Hematopoietic multipotent progenitor cell (in vitro differentiated cells): ENCODE data around the gene NR1I3. TPM values are rescaled to one million over a fixed set of nuclear protein-coding genes. Genes with fewer than 3 reads are reported as not detected.
A peak's percentile ranks its signal among the peaks of the same experiment; 100 is the strongest.

Experiments used
- DNase-seq, 3 donors: peaks; one replicate each; pipeline ENCODE4 v3.0.0-alpha.2; 2011 to 2015; ENCODE audit warnings: low read depth in 2 of 3, low spot score in 2 of 3
- total RNA-seq: library from RNA; depleted of rRNA; stranded (reverse); fragments of >200 nt; gene quantifications from one replicate; pipeline ENCODE4 v1.2.3, GENCODE V29; 2012

NR1I3 gene
- total RNA-seq, 1 donor = not detected

DNA sequence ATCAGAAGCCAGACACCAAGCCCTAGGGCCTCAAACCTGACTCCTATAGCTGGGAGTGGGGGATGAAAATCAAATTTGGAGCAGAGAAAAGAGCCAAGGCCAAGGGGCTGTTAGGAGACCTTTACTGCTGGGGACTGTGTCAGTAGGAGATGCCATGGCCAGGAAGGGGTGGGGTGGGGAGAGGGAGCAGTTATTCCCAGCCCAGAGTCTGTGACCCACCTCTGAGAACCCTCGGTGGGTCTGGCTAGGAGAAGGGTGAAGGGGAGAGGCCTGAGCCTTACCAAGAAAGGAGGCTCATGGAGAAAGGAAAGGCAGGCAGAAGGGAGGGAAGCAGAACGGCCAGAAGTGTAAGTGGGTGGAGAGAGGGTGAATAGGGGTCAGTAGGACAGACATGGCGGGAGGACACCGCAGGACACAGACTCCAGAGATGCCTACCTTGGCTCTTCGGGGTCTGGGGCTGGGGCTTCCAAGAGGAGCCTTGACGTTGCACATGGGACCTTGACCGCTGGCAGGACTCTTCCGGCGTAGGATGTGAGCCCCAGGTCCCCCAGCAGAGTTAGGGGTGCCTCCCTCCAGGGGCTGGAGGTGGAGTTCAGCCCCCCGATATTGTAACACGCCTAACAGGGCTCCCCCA lies 40.3 kb downstream of the NR1I3 start:
- no peak for DNase-seq

DNA sequence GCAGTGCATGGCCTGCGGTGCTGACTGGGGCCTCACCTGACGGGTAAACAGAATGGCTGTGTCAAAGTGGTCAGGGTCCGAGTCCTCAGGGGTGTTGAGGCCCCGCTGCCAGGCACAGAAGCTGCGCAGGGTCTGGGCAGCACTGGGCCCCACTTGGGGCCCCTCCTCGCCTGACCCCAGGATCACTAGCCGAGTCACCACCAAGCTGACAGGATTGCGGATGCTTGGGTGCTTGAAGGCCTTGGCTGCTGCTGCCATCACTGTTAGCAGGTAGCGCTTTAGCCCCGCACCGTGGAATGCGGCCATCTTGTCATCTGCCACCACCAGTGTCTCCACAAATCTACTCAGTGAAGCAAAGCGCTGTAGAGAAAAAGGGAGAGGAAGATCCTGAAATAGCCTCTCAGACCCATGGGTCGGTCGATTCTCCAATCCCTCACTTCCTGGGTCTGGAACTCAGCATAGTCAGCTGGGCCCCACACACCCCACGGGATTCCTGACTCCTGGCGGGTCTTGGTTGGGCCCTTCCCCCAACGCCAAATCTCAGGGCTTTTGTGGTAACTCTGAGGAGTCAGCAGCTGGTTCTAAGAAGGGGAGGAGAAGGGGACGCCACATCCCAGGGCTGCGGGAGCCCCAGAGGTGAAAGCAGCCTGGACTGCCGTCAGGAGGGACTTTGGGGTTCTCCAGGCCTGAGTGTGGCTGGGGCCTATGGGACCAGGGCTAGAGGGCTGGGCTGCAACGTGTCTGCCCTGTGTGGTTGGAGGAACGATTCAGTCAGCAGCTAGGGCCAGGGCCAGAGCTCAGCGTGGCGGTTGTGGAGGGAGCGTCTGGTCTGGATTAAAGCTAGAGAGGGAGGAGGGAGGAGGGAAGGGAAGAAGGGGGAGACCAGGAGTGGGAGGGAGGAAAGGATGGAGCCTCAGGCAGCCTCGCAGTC lies 41.2 kb downstream of the NR1I3 start:
- DNase-seq = no peak

DNA sequence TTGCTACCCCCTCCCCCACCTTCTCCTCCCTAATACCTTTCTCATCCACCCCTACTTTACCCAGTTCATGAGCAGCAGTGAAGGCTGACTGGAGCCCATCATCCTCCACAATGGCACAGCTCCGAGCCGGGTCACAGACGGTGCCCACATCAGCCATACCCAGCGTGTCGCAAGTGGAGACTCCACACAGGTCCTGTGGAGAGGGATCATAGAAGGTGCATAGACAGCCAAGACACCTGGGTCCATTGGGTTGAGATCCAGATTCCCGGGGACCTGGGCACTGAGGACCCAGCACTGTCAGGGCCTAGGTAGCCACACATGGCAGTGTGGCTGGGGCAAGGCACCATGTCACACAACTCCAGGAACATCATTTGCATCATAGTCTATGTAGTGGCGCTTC lies 41.9 kb downstream of the NR1I3 start:
- no peak for DNase-seq

- no peak for DNase-seq
Measured at GRCh38 chr1:161195171-161195570, 42.8 kb downstream of the NR1I3 start.

DNA sequence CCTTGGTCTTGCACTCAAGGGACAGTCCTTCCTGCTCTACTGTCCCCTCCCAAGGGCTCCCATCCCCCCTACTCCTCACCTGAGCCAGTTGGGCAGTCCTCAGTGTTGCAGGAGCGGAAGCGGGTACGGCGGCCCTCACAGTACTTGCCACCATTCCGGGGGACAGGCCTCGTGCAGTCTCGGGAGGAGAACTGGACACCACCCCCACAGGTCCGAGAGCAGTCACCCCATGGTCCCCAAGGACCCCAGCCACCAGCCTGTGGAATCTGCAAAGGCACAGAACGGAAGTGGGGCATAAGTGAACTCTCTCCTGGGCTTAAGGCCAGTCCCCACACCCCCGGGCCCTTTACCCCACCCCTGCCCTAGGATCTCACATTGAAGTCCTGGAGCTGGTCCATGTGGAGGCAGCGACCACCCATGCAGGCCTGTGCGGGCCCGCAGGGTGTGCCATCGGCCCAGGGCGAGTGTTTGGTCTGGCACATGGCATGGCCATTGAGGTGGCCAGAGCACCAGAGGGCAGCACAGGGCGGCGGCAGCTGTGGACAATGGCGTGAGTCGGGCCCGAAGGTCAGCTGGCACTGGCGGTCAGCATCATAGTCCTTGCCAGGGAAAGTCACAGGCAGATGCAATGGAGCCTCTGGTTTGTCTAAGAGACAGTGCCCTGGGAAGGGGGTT lies 44.3 kb downstream of the NR1I3 start:
- DNase-seq = no peak

DNA sequence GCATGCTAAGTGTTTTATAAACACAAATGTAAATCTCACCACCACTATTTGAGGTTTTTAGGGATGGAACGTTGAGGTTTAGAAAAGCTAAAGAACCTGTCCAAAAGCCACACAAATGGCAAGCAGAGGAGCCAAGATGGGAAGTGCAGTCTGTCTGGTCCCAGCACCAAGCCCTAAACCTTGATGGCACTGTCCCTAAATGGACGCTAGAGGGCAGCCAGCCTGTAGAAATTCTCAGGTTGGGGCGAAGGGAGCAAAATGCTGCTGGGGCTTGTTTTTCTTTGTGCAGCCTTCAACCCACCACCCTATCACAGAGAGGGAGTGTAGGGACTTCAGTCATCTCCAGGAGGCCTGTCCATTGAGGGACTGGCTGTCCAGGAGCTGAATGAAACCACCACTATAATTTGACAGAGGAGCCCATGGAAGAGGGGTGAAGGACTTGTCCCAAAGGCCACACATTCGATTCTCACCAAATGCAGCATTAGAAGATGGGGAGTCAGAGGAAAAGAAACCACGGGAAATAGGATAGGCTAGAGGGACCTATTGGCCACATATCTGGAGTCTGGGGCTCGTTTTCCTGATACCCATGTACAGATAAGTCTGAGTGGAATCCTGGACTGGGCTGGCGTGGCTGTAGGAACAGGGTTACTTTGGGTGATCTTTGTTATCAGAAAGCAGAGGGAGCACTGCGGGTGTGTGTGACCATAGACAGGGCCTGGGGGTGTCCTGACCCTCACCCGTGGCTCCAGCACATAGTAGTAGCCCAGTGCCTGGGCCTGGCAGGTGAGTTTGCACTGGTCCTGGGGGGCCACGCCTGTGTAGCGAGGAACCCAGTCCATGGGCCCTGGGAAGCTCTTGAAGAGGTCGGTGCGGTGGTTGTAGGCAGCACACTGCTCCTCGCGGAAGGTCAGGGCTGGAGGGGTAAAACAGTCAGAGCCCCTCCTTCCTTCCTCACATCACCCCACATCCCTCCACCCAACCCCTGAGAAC lies 45.2 kb downstream of the NR1I3 start:
- peak in 2 of 3 donors; percentile 61 to 87 for DNase-seq

- DNase-seq = no peak
Measured at GRCh38 chr1:161191971-161192370, 46.0 kb downstream of the NR1I3 start.

DNA sequence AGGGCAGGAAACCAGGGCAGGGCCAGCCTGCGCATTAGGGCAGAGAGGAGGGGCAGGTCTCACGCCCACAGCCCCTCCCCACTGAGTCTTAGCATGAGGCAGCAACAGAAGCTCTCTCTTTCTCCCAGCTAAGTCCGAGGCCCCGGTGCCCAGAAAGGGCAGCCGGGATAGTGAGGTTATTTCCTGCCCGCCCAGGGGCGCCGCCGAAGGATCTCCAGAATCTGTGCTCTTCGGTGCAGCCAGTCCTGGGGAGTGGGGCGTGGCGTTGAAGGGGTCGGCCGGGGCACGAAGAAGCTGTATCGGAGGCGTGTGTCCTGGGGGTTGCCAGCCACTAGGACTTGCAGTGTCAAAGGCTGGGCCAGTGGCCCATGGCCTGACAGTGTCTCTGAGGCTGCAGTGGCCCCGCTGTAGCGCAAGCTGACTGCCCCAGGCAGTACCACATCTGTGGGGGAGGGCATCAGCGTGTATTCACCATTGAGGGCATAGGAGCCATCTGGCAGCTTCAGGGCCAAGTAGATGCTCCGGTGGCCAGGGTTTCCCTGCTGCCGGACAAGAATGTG lies 47.0 kb downstream of the NR1I3 start:
- no peak for DNase-seq

DNA sequence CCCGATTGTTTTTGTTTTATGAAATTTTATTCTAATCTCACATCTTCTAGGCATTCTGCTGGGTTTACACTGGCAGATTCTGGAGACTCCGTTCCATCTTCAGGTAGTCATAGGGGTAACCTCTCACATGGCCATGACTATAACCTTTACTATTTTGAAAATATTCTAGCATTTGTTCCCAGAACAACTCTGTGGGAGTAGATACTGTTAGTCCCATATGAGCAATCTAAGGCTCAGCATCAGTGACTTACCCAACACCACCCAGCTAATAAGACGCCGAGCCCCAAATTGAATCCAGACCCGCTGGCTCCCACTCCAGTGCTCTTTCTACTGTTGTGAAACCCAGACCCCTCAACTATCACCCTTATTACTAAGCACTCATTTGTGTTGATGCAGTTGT lies 49.0 kb downstream of the NR1I3 start:
- DNase-seq = no peak

DNA sequence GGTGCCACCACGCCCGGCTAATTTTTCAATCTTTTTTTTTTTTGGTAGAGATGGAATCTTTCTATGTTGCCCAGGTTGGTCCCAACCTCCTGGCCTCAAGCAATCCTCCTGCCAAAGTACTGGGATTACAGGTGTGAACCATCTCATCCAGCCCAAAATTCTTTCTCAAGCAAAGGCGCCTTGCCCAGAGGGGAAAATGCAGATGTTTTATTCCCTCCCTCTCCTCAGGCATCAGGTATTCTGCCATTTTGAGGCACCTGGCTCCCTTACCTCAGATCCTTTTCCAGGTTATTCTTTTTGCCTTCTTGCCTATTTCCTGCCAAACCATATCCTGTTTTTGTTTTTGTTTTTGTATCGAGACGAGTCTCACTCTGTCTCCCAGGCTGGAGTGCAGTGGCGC lies 49.6 kb downstream of the NR1I3 start:
- no peak for DNase-seq

- no peak for DNase-seq
Measured at GRCh38 chr1:161187311-161187710, 50.7 kb downstream of the NR1I3 start.

- peak in 1 of 3 donors; percentile 45 for DNase-seq
Measured at GRCh38 chr1:161185732-161186311, 52.2 kb downstream of the NR1I3 start.

DNA sequence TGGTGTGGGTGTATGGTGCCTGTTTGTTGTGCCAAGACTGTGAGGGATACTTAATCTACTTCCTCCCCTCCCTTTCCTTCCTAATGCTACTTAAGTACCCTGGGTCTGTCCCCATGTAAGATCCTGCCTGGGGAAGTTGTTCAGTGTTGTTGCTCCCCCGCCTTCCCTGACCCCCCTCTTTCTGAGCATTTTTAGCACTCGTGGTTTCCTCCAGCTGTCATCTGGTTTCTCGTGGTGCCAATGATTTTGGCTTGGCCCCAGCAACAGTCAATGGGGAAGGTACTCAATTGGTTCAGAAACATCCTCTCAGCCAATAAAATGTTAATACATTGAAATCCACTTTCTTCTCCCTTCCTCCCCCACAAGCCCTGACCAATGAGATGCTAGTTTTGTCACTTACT lies 52.7 kb downstream of the NR1I3 start:
- DNase-seq = peak; percentile 54 to 99 (median 95)

DNA sequence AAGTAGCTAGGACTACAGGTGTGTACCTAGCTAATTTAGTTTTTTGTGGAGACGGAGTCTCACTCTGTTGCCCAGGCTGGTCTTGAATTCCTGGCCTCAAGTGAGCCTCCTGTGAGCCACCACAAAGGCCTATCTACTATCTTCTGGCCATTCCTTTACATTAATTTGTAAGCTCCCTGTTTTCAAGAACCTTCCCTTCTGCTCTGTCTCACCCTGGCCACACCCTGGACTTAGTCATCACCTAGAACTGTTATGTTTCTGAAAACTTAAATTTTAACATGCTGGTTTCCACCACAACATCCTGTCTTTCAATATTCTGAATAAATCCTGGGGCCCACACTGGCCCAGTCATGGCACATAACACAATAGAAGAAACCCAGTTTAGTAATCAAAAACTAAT lies 55.8 kb downstream of the NR1I3 start:
- DNase-seq = peak in 1 of 3 donors; percentile 36

GRCh38 chr1:161180639-161181038 lies 57.4 kb downstream of the NR1I3 start:
- DNase-seq = peak in 1 of 3 donors; percentile 54

- no peak for DNase-seq
Measured at GRCh38 chr1:161179698-161180097, 58.3 kb downstream of the NR1I3 start.
